ENCODE results near the gene ZNF296. TPM values are rescaled to one million over a fixed set of nuclear protein-coding genes. Genes with fewer than 3 reads are reported as not detected.

ZNF296 gene
- total RNA-seq, 4 donors from 2014 or later: 2.1 to 4.2 (median 2.1) TPM; not detected in 1

- peaks cover 8 to 98% (median 63%) of the 10 kb centered on the region in 3 donors for H3K36me3 ChIP-seq
- no peaks in the 10 kb centered on the region for H3K9me3 ChIP-seq
- peaks cover 0 to 5% (median 0%) of the 10 kb centered on the region in 4 donors for H3K4me1 ChIP-seq
- H3K27me3 ChIP-seq: no peaks in the 10 kb centered on the region
- no peak overlapping the region for H3K4me3 ChIP-seq
- no peak for DNase-seq (ENCODE audit: low spot score in 2 of 2)
- no peak overlapping the region for H3K27ac ChIP-seq
- WGBS, 2 donors: 93 to 96% methylated on average over 72 to 83 of the region's 85 CpGs
- TF ChIP-seq CTCF (IDR thresholded peaks at IDR 0.05): no peak
Measured at GRCh38 chr19:45063851-45064801, 12.2 kb downstream of the ZNF296 start.

DNA sequence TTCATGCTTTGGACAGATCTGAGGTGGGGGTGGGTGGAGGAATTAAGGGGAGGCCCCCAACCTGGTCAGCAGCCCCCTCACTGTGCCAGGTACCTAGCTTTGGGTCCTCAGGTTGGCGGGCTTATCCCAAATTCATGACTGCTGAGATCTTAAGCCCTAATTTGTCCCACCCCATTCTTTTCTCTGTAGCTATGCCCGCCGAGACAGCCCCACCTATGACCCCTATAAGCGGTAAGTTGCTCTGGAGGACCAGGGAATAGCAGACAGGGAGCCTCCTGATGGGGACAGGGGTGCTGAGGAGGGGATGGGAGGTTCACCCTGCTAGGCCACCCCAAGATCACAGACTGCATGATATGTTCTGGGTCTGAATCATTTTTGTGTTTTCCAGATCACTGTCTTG is 14.3 kb downstream of the ZNF296 start:
- WGBS, 2 donors: 86 to 94% methylated on average over 4 of the region's 4 CpGs
- H3K9me3 ChIP-seq: no peaks in the 10 kb centered on the region
- H3K4me1 ChIP-seq: peaks cover 0 to 5% (median 0%) of the 10 kb centered on the region in 4 donors
- DNase-seq (ENCODE audit: low spot score in 2 of 2): no peak
- no peaks in the 10 kb centered on the region for H3K27me3 ChIP-seq
- no peak overlapping the region for H3K27ac ChIP-seq
- no peak for TF ChIP-seq EP300 (IDR thresholded peaks at IDR 0.05)
- H3K4me3 ChIP-seq: no peak overlapping the region
- peaks cover 11 to 98% (median 56%) of the 10 kb centered on the region in 3 donors for H3K36me3 ChIP-seq

DNA sequence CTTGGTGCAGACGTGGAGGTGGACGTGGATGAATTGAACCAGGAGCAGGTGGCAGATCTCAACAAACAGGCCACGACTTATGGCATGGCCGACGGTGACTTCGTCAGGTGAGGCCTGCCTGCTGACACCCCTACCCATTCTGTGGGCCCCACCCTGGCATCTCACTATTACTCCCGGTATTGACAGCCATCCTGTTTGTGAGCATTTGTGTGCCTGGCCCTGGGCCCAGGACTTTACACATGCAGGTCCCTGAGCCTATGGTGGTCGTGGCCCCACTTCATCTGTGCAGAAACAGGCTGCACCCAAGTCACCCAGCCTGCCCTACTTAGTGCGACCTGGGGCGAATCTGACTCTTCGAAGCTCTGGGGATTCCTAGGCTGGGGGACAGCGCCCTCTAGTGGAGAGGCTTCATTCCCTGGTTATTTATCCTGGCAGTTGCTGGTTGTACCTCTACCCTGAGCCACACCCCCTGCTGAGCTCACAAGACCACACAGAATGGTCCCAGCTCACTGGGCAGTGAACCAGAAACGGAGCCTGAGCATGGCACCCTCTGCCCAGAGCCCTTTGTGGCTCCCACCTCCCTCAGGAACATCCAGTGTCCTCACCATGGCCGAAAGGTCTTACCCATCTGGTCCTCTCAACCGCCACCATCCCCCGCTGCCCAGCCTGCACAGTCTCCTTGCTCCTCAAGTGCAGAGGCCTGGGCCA is 16.9 kb downstream of the ZNF296 start:
- DNase-seq (ENCODE audit: low spot score in 2 of 2): peak; percentile 51 to 81
- no peaks in the 10 kb centered on the region for H3K27me3 ChIP-seq
- no peak overlapping the region for H3K4me3 ChIP-seq
- 61 to 75% methylated on average over 13 to 16 of the region's 16 CpGs for WGBS, 2 donors
- H3K9me3 ChIP-seq: no peaks in the 10 kb centered on the region
- H3K27ac ChIP-seq: no peak overlapping the region
- peaks cover 0 to 5% (median 0%) of the 10 kb centered on the region in 4 donors for H3K4me1 ChIP-seq
- peaks cover 11 to 98% (median 61%) of the 10 kb centered on the region in 3 donors for H3K36me3 ChIP-seq
- TF ChIP-seq CTCF (IDR thresholded peaks at IDR 0.05) (peak; percentile 67 to 91 (median 77)), POLR2A (IDR thresholded peaks at IDR 0.05) (no peak)

DNA sequence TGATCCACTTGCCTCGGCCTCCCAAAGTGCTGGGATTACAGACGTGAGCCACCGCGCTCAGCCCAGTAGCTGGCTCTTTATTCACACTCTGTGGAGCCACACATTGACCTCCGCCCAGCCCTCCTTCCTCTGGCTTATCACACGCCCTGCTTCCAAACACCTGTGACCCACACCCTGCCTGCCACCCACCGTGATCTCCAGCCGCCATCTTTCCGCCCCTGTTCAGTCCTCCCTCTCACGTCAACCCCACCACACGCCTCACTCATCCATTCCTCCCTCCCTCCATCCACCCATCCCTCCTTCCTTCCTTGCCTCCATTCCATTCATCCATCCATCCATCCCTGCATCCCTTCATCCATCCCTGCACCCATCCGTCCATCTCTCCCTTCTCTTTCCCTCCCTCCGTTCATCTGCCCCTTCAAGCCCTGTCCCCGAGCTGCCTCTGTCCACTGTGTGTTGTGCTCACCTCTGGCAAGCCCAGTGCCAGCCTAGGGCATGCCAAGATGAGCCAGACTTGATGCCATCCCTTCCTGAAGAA is 17.6 kb downstream of the ZNF296 start:
- Histone ChIP-seq H3K4me3 (no peak overlapping the region), H3K36me3 (peaks cover 11 to 98% (median 60%) of the 10 kb centered on the region in 3 donors), H3K9me3 (no peaks in the 10 kb centered on the region), H3K4me1 (peaks cover 0 to 5% (median 0%) of the 10 kb centered on the region in 4 donors), H3K27me3 (no peaks in the 10 kb centered on the region), H3K27ac (no peak overlapping the region)
- WGBS, 2 donors: 82 to 88% methylated on average over 14 of the region's 14 CpGs
- TF ChIP-seq POLR2A (IDR thresholded peaks at IDR 0.05): no peak
- no peak for TF ChIP-seq EP300 (IDR thresholded peaks at IDR 0.05)
- TF ChIP-seq CTCF (IDR thresholded peaks at IDR 0.05): no peak
- DNase-seq (ENCODE audit: low spot score in 2 of 2): no peak

- TF ChIP-seq POLR2A (IDR thresholded peaks at IDR 0.05): no peak
- TF ChIP-seq EP300 (IDR thresholded peaks at IDR 0.05): no peak
- no peak for TF ChIP-seq CTCF (IDR thresholded peaks at IDR 0.05)
- Histone ChIP-seq H3K27ac (no peak overlapping the region), H3K36me3 (peaks cover 11 to 100% (median 58%) of the 10 kb centered on the region in 3 donors), H3K27me3 (no peaks in the 10 kb centered on the region), H3K9me3 (no peaks in the 10 kb centered on the region), H3K4me3 (no peak overlapping the region), H3K4me1 (peaks cover 0 to 5% (median 0%) of the 10 kb centered on the region in 4 donors)
- 80 to 89% methylated on average over 9 of the region's 9 CpGs for WGBS, 2 donors
- no peak for DNase-seq (ENCODE audit: low spot score in 2 of 2)
Measured at GRCh38 chr19:45057444-45057843, 18.8 kb downstream of the ZNF296 start.
